ENCODE results near the gene GOLPH3L. TPM values are rescaled to one million over a fixed set of nuclear protein-coding genes. Genes with fewer than 3 reads are reported as not detected.
A peak's percentile ranks its signal among the peaks of the same experiment; 100 is the strongest.

The GOLPH3L gene
- total and polyA plus RNA-seq, 12 donors, result 6.7 to 98.3 (median 24.6) TPM

GRCh38 chr1:150619576-150620509 is 77.1 kb downstream of the GOLPH3L start:
- DNase-seq, result peak; percentile 45 to 85 (median 78)
- Histone ChIP-seq H3K27ac (peak overlapping the region; percentile 1 to 79 (median 59)), H3K9me3 (replicated peaks in 1 of 3) (no peaks in the 10 kb centered on the region), H3K36me3 (replicated peaks in 1 of 2) (peaks cover 0 to 44% of the 10 kb centered on the region in 2 donors), H3K27me3 (no peaks in the 10 kb centered on the region), H3K4me3 (no peak overlapping the region), H3K4me1 (replicated peaks in 1 of 2) (peaks cover 28 to 41% of the 10 kb centered on the region in 2 donors)
- 9 to 17% (median 9%) methylated on average over 4 of the region's 4 CpGs for WGBS, 4 donors
- TF ChIP-seq POLR2A (IDR thresholded peaks at IDR 0.05), result peak in 1 of 2 donors; percentile 70
- TF ChIP-seq CTCF (IDR thresholded peaks at IDR 0.05), result peak in 5 of 6 experiments; percentile 32 to 50 (median 38)
- intact Hi-C loops (cut with DNase I), result loop anchor here (5.0 kb wide), 3 partner anchors 43 to 63 kb away; partner anchors contain the start of gene MCL1 (in 2 of the 2)

- intact Hi-C loops (cut with DNase I), result loop anchor here in 1 of 2 donors (5.0 kb wide), 1 partner anchor 38 kb away; the partner anchor contains the start of gene MCL1
- no peaks in the 10 kb centered on the region for H3K9me3 ChIP-seq (replicated peaks in 1 of 3)
- H3K4me3 ChIP-seq, result no peak overlapping the region
- TF ChIP-seq POLR2A (IDR thresholded peaks at IDR 0.05) (no peak), CTCF (IDR thresholded peaks at IDR 0.05) (no peak)
- peaks cover 0 to 21% of the 10 kb centered on the region in 2 donors for H3K36me3 ChIP-seq (replicated peaks in 1 of 2)
- H3K27ac ChIP-seq, result peak overlapping the region in 2 of 5 donors; percentile 19 to 53
- peaks cover 34 to 48% of the 10 kb centered on the region in 2 donors for H3K4me1 ChIP-seq (replicated peaks in 1 of 2)
- no peaks in the 10 kb centered on the region for H3K27me3 ChIP-seq
- 91 to 95% (median 92%) methylated on average over 12 of the region's 12 CpGs for WGBS, 4 donors
- DNase-seq, result no peak
Observed at GRCh38 chr1:150615346-150616201, 81.4 kb downstream of the GOLPH3L start.

GRCh38 chr1:150613061-150613920 is 83.7 kb downstream of the GOLPH3L start:
- intact Hi-C loops (cut with DNase I), result no loop called here
- TF ChIP-seq CTCF (IDR thresholded peaks at IDR 0.05) (no peak), POLR2A (IDR thresholded peaks at IDR 0.05) (peak in 1 of 2 donors; percentile 19)
- H3K27ac ChIP-seq, result peak overlapping the region; percentile 56 to 89 (median 79)
- H3K4me1 ChIP-seq (replicated peaks in 1 of 2), result peaks cover 25 to 44% of the 10 kb centered on the region in 2 donors
- peak in 3 of 7 donors; percentile 43 to 67 (median 64) for DNase-seq
- H3K27me3 ChIP-seq, result no peaks in the 10 kb centered on the region
- peak overlapping the region in 1 of 4 donors; percentile 1 for H3K4me3 ChIP-seq
- 42 to 48% (median 45%) methylated on average over 12 of the region's 12 CpGs for WGBS, 4 donors
- H3K36me3 ChIP-seq (replicated peaks in 1 of 2), result peaks cover 0 to 6% of the 10 kb centered on the region in 2 donors
- no peaks in the 10 kb centered on the region for H3K9me3 ChIP-seq (replicated peaks in 1 of 3)
